WTC11 (cell line): ENCODE results near the gene SELENOP.

Experiments
- TCF7 ChIP-seq: sonication (generic); formaldehyde crosslinking; IDR thresholded peaks from 2 replicates; pipeline ENCODE4 v1.8.0; 2022; ENCODE audit warnings: mild to moderate bottlenecking, low read depth, missing genetic modification reagents, moderate library complexity
- TF ChIP-seq, protein P1 (sequence below): fragments of 200-600 bp; IDR thresholded peaks from 2 replicates; pipeline ENCODE4 v1.8.0; 2022; ENCODE audit warnings: antibody characterized with exemption
- TF ChIP-seq, protein P2 (sequence below): sonication (generic); formaldehyde crosslinking; IDR thresholded peaks from 2 replicates; pipeline ENCODE4 v1.8.1; 2023; ENCODE audit warnings: mild to moderate bottlenecking, moderate library complexity, missing genetic modification reagents
- TF ChIP-seq, protein P3 (sequence below): sonication (generic); formaldehyde crosslinking; IDR thresholded peaks from 2 replicates; pipeline ENCODE4 v1.8.1; 2022; ENCODE audit warnings: mild to moderate bottlenecking, moderate library complexity, missing genetic modification reagents
- TF ChIP-seq, protein P4 (sequence below): sonication (generic); formaldehyde crosslinking; IDR thresholded peaks from 2 replicates; pipeline ENCODE4 v1.8.0; 2022; ENCODE audit warnings: mild to moderate bottlenecking, missing genetic modification reagents

DNA sequence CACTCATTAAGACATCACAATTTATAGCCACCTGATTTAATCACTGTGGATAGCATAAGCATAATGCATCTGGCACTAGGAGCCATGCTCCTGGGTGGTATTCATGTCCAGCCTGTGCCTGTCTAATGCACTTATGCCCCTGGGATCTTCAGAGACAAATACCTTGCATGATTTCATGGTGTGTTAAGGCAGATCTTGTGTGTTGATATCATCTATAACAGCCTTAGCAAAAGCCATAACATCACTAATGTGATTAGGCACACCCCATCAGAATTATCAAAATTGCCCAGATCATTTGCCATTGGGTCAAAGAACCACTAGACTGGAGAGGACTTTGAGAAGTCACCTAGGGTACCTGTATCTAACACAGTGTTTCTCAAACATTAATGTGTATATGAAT lies 43.7 kb upstream of the SELENOP start:
- TF ChIP-seq, protein P1, sequence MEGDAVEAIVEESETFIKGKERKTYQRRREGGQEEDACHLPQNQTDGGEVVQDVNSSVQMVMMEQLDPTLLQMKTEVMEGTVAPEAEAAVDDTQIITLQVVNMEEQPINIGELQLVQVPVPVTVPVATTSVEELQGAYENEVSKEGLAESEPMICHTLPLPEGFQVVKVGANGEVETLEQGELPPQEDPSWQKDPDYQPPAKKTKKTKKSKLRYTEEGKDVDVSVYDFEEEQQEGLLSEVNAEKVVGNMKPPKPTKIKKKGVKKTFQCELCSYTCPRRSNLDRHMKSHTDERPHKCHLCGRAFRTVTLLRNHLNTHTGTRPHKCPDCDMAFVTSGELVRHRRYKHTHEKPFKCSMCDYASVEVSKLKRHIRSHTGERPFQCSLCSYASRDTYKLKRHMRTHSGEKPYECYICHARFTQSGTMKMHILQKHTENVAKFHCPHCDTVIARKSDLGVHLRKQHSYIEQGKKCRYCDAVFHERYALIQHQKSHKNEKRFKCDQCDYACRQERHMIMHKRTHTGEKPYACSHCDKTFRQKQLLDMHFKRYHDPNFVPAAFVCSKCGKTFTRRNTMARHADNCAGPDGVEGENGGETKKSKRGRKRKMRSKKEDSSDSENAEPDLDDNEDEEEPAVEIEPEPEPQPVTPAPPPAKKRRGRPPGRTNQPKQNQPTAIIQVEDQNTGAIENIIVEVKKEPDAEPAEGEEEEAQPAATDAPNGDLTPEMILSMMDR, result no peak
- no peak for TF ChIP-seq TCF7 (CRISPR knock-in tag)
- TF ChIP-seq, protein P2, sequence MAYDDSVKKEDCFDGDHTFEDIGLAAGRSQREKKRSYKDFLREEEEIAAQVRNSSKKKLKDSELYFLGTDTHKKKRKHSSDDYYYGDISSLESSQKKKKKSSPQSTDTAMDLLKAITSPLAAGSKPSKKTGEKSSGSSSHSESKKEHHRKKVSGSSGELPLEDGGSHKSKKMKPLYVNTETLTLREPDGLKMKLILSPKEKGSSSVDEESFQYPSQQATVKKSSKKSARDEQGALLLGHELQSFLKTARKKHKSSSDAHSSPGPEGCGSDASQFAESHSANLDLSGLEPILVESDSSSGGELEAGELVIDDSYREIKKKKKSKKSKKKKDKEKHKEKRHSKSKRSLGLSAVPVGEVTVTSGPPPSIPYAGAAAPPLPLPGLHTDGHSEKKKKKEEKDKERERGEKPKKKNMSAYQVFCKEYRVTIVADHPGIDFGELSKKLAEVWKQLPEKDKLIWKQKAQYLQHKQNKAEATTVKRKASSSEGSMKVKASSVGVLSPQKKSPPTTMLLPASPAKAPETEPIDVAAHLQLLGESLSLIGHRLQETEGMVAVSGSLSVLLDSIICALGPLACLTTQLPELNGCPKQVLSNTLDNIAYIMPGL (CRISPR knock-in tag), result no peak
- TF ChIP-seq, protein P3, sequence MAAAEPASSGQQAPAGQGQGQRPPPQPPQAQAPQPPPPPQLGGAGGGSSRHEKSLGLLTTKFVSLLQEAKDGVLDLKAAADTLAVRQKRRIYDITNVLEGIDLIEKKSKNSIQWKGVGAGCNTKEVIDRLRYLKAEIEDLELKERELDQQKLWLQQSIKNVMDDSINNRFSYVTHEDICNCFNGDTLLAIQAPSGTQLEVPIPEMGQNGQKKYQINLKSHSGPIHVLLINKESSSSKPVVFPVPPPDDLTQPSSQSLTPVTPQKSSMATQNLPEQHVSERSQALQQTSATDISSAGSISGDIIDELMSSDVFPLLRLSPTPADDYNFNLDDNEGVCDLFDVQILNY (CRISPR knock-in tag), result no peak
- TF ChIP-seq, protein P4, sequence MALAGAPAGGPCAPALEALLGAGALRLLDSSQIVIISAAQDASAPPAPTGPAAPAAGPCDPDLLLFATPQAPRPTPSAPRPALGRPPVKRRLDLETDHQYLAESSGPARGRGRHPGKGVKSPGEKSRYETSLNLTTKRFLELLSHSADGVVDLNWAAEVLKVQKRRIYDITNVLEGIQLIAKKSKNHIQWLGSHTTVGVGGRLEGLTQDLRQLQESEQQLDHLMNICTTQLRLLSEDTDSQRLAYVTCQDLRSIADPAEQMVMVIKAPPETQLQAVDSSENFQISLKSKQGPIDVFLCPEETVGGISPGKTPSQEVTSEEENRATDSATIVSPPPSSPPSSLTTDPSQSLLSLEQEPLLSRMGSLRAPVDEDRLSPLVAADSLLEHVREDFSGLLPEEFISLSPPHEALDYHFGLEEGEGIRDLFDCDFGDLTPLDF (CRISPR knock-in tag), result no peak
